ENCODE data around the gene TGIF1.

DNA sequence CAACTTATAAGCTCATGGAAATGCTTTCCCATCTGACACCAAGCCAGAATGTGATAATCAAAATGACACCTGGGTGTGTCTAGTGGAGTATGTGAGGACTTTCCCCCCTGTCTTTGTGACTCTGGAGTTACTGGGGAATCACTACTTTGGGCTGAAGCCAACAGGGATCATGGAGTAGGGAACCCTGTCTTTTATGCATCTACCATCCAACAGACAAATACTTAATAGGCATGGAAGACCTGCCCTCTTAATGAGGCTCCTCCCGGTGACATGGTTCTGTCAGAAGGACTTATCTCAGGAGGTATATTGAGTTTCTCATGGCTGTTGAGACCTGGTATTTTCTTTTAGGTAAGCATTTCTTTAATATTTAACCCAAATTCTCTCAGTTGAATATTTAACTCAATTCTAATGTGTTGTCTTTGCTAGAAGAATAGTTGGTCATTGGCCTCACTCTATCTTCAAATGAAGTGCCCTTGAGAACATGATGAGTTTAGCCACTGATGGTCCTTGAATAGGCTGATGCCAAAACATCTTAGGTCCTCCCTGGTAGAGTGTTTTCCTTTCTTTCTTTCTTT is 42.1 kb downstream of the TGIF1 start:
- TF ChIP-seq EZH2 (IDR thresholded peaks at IDR 0.05) (no peak), POLR2AphosphoS5 (IDR thresholded peaks at IDR 0.05; ENCODE audit: borderline replicate concordance, low read depth, low read length) (no peak), FOXP2 (optimal IDR thresholded peaks at IDR 0.05; ENCODE audit: control extremely low read depth, extremely low read length, insufficient read depth) (no peak)
